Neuronal stem cell (in vitro differentiated cells): ENCODE results near the gene BRINP2.

Experiments used
- DNase-seq: peaks from one replicate; pipeline ENCODE4 v3.0.0-alpha.2; 2013; ENCODE audit warnings: low spot score
- H2AFZ ChIP-seq: one replicate; pipeline ENCODE4 v1.6.1; 2013; ENCODE audit warnings: mild to moderate bottlenecking, low read length, inconsistent platforms
- H2AK5ac ChIP-seq: 2 replicates; pipeline ENCODE4 v1.6.1; 2013; ENCODE audit warnings: low read depth, mild to moderate bottlenecking, inconsistent platforms, low read length, moderate library complexity, mixed read lengths
- H2BK120ac ChIP-seq: 2 replicates; pipeline ENCODE4 v1.6.1; 2013; ENCODE audit warnings: low read depth, mild to moderate bottlenecking, inconsistent platforms, low read length, moderate library complexity, mixed read lengths
- H2BK12ac ChIP-seq: one replicate; pipeline ENCODE4 v1.6.1; 2013; ENCODE audit warnings: low read length, inconsistent platforms
- H2BK15ac ChIP-seq: 2 replicates; pipeline ENCODE4 v1.6.1; 2013; ENCODE audit warnings: mild to moderate bottlenecking, low read length, inconsistent platforms, mixed read lengths
- H2BK5ac ChIP-seq: one replicate; pipeline ENCODE4 v1.6.1; 2013; ENCODE audit warnings: inconsistent platforms, mild to moderate bottlenecking, low read length, moderate library complexity
- H3K14ac ChIP-seq: one replicate; pipeline ENCODE4 v1.6.1; 2013; ENCODE audit warnings: low read length, inconsistent platforms
- H3K18ac ChIP-seq: 2 replicates; pipeline ENCODE4 v1.6.1; 2013; ENCODE audit warnings: low read length, inconsistent platforms
- H3K23ac ChIP-seq: 2 replicates; pipeline ENCODE4 v1.6.1; 2013; ENCODE audit warnings: low read depth, mild to moderate bottlenecking, mixed read lengths, low read length, inconsistent platforms; ENCODE audit not compliant: poor library complexity
- H3K27ac ChIP-seq: replicated peaks from 3 replicates; pipeline ENCODE4 v1.5.1; 2013; ENCODE audit warnings: low read length, inconsistent platforms
- H3K27me3 ChIP-seq, 3 experiments: 2 replicates each; pipeline ENCODE4 v1.6.1; 2013; ENCODE audit warnings: low read length in 3 of 3, mild to moderate bottlenecking in 2 of 3, inconsistent platforms in 1 of 3, low read depth in 1 of 3, mixed read lengths in 1 of 3, moderate library complexity in 1 of 3; ENCODE audit not compliant: control insufficient read depth in 3 of 3, insufficient read depth in 3 of 3
- H3K36me3 ChIP-seq, 2 donors: replicated peaks in 1 of 2; 2 replicates each; pipeline ENCODE4 v1.6.1; 2013; ENCODE audit warnings: low read length in 2 of 2; ENCODE audit not compliant: control insufficient read depth in 2 of 2, insufficient read depth in 2 of 2
- H3K4ac ChIP-seq: 2 replicates; pipeline ENCODE4 v1.6.1; 2013; ENCODE audit warnings: inconsistent platforms, mild to moderate bottlenecking, low read length, moderate library complexity
- H3K4me1 ChIP-seq, 2 donors: 1 replicate in 1 of 2; 2 replicates in 1 of 2; pipeline ENCODE4 v1.6.1; 2013; ENCODE audit warnings: low read length in 2 of 2, low read depth in 1 of 2; ENCODE audit not compliant: control insufficient read depth in 2 of 2, insufficient read depth in 1 of 2
- H3K4me2 ChIP-seq: one replicate; pipeline ENCODE4 v1.6.1; 2013; ENCODE audit warnings: mild to moderate bottlenecking, low read length, inconsistent platforms; ENCODE audit not compliant: insufficient read depth, poor library complexity, severe bottlenecking
- H3K4me3 ChIP-seq, 2 donors: 2 replicates each; pipeline ENCODE4 v1.5.1; 2013; ENCODE audit warnings: low read length in 2 of 2, mild to moderate bottlenecking in 2 of 2, inconsistent platforms in 1 of 2, moderate library complexity in 1 of 2
- H3K79me1 ChIP-seq: one replicate; pipeline ENCODE4 v1.6.1; 2013; ENCODE audit warnings: low read depth, mild to moderate bottlenecking, inconsistent platforms, low read length, moderate library complexity
- H3K9ac ChIP-seq: one replicate; pipeline ENCODE4 v1.6.1; 2013; ENCODE audit warnings: mild to moderate bottlenecking, low read depth, low read length, inconsistent platforms; ENCODE audit not compliant: poor library complexity
- H3K9me3 ChIP-seq, 2 donors: replicated peaks in 1 of 2; 2 replicates each; pipeline versions ENCODE3 to v1.6.1; 2013; ENCODE audit warnings: low read length in 2 of 2, mild to moderate bottlenecking in 2 of 2, inconsistent platforms in 1 of 2, low read depth in 1 of 2, mixed read lengths in 1 of 2, moderate library complexity in 1 of 2; ENCODE audit not compliant: control insufficient read depth in 2 of 2, insufficient read depth in 1 of 2
- H4K8ac ChIP-seq: one replicate; pipeline ENCODE4 v1.6.1; 2013; ENCODE audit warnings: low read depth, mild to moderate bottlenecking, inconsistent platforms, low read length, moderate library complexity
- H4K91ac ChIP-seq: one replicate; pipeline ENCODE4 v1.6.1; 2013; ENCODE audit warnings: low read length, low read depth, mild to moderate bottlenecking, inconsistent platforms; ENCODE audit not compliant: poor library complexity
- WGBS, 2 donors: extraction: QIAGEN DNeasy Blood & Tissue Kit; methylation state at CpG; one replicate each; pipeline ENCODE4 v1.1.7; 2013; ENCODE audit warnings: missing lambda C conversion rate in 2 of 2, mixed read lengths in 1 of 2; ENCODE audit not compliant: insufficient read length in 2 of 2, insufficient replicate concordance in 1 of 2; ENCODE audit errors: extremely low coverage in 2 of 2; 5-methylcytosine and 5-hydroxymethylcytosine counted together

BRINP2 gene

GRCh38 chr1:177270863-177271262 lies 100.1 kb downstream of the BRINP2 start:
- H2AFZ ChIP-seq, result no peak overlapping the region
- H3K23ac ChIP-seq, result no peak overlapping the region
- no peak overlapping the region for H4K8ac ChIP-seq
- no peak overlapping the region for H4K91ac ChIP-seq
- no peak overlapping the region for H3K4me3 ChIP-seq
- H3K36me3 ChIP-seq, result no peaks in the 10 kb centered on the region
- H3K79me1 ChIP-seq, result no peaks in the 10 kb centered on the region
- no peak overlapping the region for H3K27ac ChIP-seq
- no peak overlapping the region for H2AK5ac ChIP-seq
- no peak overlapping the region for H2BK12ac ChIP-seq
- WGBS, 2 donors, result no CpG with 5 or more reads among the region's 1 CpG
- H3K4me2 ChIP-seq, result no peak overlapping the region
- H2BK5ac ChIP-seq, result no peak overlapping the region
- H2BK120ac ChIP-seq, result no peak overlapping the region
- no peak overlapping the region for H3K9ac ChIP-seq
- no peaks in the 10 kb centered on the region for H3K9me3 ChIP-seq
- no peak overlapping the region for H3K4ac ChIP-seq
- no peak overlapping the region for H2BK15ac ChIP-seq
- H3K27me3 ChIP-seq, result no peaks in the 10 kb centered on the region
- H3K14ac ChIP-seq, result no peak overlapping the region
- DNase-seq, result no peak
- H3K18ac ChIP-seq, result no peak overlapping the region
- H3K4me1 ChIP-seq, result peaks cover 0 to 16% of the 10 kb centered on the region in 2 donors

GRCh38 chr1:177273141-177273540 lies 102.4 kb downstream of the BRINP2 start:
- H3K4ac ChIP-seq, result no peak overlapping the region
- DNase-seq, result no peak
- no CpG with 5 or more reads among the region's 5 CpGs for WGBS, 2 donors
- H3K23ac ChIP-seq, result no peak overlapping the region
- H3K27ac ChIP-seq, result no peak overlapping the region
- no peaks in the 10 kb centered on the region for H3K79me1 ChIP-seq
- no peak overlapping the region for H4K8ac ChIP-seq
- H2BK12ac ChIP-seq, result no peak overlapping the region
- H2AFZ ChIP-seq, result no peak overlapping the region
- no peak overlapping the region for H2AK5ac ChIP-seq
- peaks cover 0 to 16% of the 10 kb centered on the region in 2 donors for H3K4me1 ChIP-seq
- H3K9ac ChIP-seq, result no peak overlapping the region
- no peak overlapping the region for H3K18ac ChIP-seq
- H2BK15ac ChIP-seq, result no peak overlapping the region
- no peak overlapping the region for H3K4me3 ChIP-seq
- H3K36me3 ChIP-seq, result no peaks in the 10 kb centered on the region
- peaks cover 0 to 2% of the 10 kb centered on the region in 2 donors for H3K9me3 ChIP-seq
- no peak overlapping the region for H3K4me2 ChIP-seq
- H4K91ac ChIP-seq, result no peak overlapping the region
- H2BK120ac ChIP-seq, result no peak overlapping the region
- H2BK5ac ChIP-seq, result no peak overlapping the region
- no peak overlapping the region for H3K14ac ChIP-seq
- no peaks in the 10 kb centered on the region for H3K27me3 ChIP-seq

DNA sequence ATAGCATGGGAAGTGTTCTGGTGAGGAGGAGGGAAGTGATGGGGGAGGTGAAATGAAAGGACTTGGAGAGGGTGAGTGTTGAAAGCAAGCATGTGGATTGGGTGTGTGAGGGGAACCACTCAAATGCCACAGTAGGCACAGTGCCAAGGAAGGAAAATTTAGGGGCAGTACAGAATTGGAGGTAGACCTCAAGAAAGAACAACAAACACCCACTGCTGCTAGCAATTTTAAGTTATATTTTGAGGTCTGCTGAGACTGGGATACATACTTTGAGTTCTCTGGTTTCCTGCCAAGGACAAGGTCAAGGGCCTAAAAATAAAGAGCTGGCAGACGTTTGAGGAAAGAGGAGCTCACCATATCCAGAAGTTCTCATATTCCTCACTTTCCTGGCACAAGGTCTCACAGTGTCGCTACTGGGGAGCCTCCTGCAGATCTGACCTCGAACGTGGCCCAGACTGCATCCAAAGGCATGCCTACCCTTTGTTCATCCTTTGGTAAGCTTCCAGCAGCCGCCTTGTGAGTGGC lies 104.0 kb downstream of the BRINP2 start:
- H2BK5ac ChIP-seq, result no peak overlapping the region
- H3K27me3 ChIP-seq, result no peaks in the 10 kb centered on the region
- no peak overlapping the region for H3K4me2 ChIP-seq
- peaks cover 0 to 13% of the 10 kb centered on the region in 2 donors for H3K4me1 ChIP-seq
- DNase-seq, result no peak
- H3K27ac ChIP-seq, result no peak overlapping the region
- no peak overlapping the region for H2AFZ ChIP-seq
- no peaks in the 10 kb centered on the region for H3K36me3 ChIP-seq
- peaks cover 0 to 2% of the 10 kb centered on the region in 2 donors for H3K9me3 ChIP-seq
- H3K79me1 ChIP-seq, result no peaks in the 10 kb centered on the region
- H3K4ac ChIP-seq, result no peak overlapping the region
- H2BK12ac ChIP-seq, result no peak overlapping the region
- no peak overlapping the region for H3K18ac ChIP-seq
- no peak overlapping the region for H3K9ac ChIP-seq
- H2BK120ac ChIP-seq, result no peak overlapping the region
- H3K23ac ChIP-seq, result no peak overlapping the region
- H4K91ac ChIP-seq, result no peak overlapping the region
- no CpG with 5 or more reads among the region's 5 CpGs for WGBS, 2 donors
- no peak overlapping the region for H2AK5ac ChIP-seq
- no peak overlapping the region for H2BK15ac ChIP-seq
- no peak overlapping the region for H3K14ac ChIP-seq
- H3K4me3 ChIP-seq, result no peak overlapping the region
- no peak overlapping the region for H4K8ac ChIP-seq

DNA sequence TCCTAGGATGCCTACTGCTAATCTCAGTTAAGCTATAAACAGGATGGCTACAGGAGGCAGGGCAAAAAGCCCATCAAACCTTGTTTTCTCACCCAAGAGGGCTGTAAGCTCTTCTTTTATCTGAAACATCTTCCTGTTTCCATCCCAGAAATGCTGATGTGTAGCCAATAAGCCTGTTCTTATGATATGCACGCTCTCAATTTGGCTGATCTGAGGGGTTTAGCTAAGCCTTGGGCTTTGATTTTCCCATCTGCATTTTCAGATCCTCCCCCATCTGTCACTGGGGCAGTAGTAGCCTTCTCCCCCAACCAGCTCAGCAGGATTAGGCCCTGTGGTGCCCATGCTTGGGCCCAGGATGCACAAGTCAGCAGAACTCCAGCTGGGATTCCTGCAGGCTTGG lies 105.0 kb downstream of the BRINP2 start:
- Histone ChIP-seq H2AK5ac (no peak overlapping the region), H3K4me2 (no peak overlapping the region), H3K9me3 (peaks cover 0 to 2% of the 10 kb centered on the region in 2 donors), H2AFZ (no peak overlapping the region), H2BK12ac (no peak overlapping the region), H3K23ac (no peak overlapping the region), H2BK15ac (no peak overlapping the region), H3K18ac (no peak overlapping the region), H4K8ac (no peak overlapping the region), H3K4ac (no peak overlapping the region), H3K9ac (no peak overlapping the region), H3K14ac (no peak overlapping the region), H3K36me3 (no peaks in the 10 kb centered on the region), H2BK5ac (no peak overlapping the region), H4K91ac (no peak overlapping the region), H3K4me1 (peaks cover 0 to 10% of the 10 kb centered on the region in 2 donors), H3K27me3 (no peaks in the 10 kb centered on the region), H3K79me1 (no peaks in the 10 kb centered on the region), H2BK120ac (no peak overlapping the region), H3K27ac (no peak overlapping the region), H3K4me3 (no peak overlapping the region)
- no peak for DNase-seq
- WGBS, 2 donors, result no CpG with 5 or more reads among the region's 1 CpG
